ENCODE data around the gene ID2. TPM values are rescaled to one million over a fixed set of nuclear protein-coding genes. Genes with fewer than 3 reads are reported as not detected.

Gene ID2
- total RNA-seq, 1 donor from 2014 or later = 13.6 TPM

- no peak overlapping the region for H3K27ac ChIP-seq (ENCODE audit: low read depth, low read length)
- FAIRE-seq = no peak
- H3K4me1 Mint-ChIP-seq (ENCODE audit: low read depth, unreplicated experiment) = peaks cover 4% of the 10 kb centered on the region
- no peaks in the 10 kb centered on the region for H3K9me3 ChIP-seq (ENCODE audit: insufficient read depth, low read depth, low read length)
- no peak overlapping the region for H3K27ac Mint-ChIP-seq (ENCODE audit: unreplicated experiment)
- peaks cover 37% of the 10 kb centered on the region for H3K27me3 Mint-ChIP-seq (ENCODE audit: low read depth, unreplicated experiment)
- no peak overlapping the region for H2AFZ ChIP-seq (ENCODE audit: low read depth, low read length)
- TF ChIP-seq CTCF (IDR thresholded peaks at IDR 0.05; ENCODE audit: insufficient read depth, low read depth, low read length) (no peak), EZH2 (IDR thresholded peaks at IDR 0.05; ENCODE audit: insufficient read depth, low read length) (no peak)
- DNase-seq (ENCODE audit: low read depth) = no peak
- no peaks in the 10 kb centered on the region for H3K36me3 Mint-ChIP-seq (ENCODE audit: low read depth, unreplicated experiment)
- no peak overlapping the region for H3K4me3 Mint-ChIP-seq (ENCODE audit: unreplicated experiment)
- H3K9me3 Mint-ChIP-seq (ENCODE audit: unreplicated experiment) = no peaks in the 10 kb centered on the region
- no peaks in the 10 kb centered on the region for H3K79me2 ChIP-seq (ENCODE audit: insufficient read depth, low read length)
- H3K9ac ChIP-seq (ENCODE audit: low read length) = no peak overlapping the region
- H3K36me3 ChIP-seq (ENCODE audit: insufficient read depth, low read length) = no peaks in the 10 kb centered on the region
- no peaks in the 10 kb centered on the region for H4K20me1 ChIP-seq (ENCODE audit: insufficient read depth, low read length)
- no peaks in the 10 kb centered on the region for H3K4me1 ChIP-seq (ENCODE audit: insufficient read depth, low read length)
- no peak overlapping the region for H3K4me3 ChIP-seq (ENCODE audit: insufficient read depth, low read depth, low read length)
- no peak overlapping the region for H3K4me2 ChIP-seq (ENCODE audit: low read length)
- no peaks in the 10 kb centered on the region for H3K27me3 ChIP-seq (ENCODE audit: insufficient read depth, low read length)
Measured at GRCh38 chr2:8642366-8643068, 39.3 kb upstream of the ID2 start.

GRCh38 chr2:8643250-8643995 is 38.4 kb upstream of the ID2 start:
- H3K4me3 ChIP-seq (ENCODE audit: insufficient read depth, low read depth, low read length) = no peak overlapping the region
- no peak overlapping the region for H3K27ac ChIP-seq (ENCODE audit: low read depth, low read length)
- H3K9ac ChIP-seq (ENCODE audit: low read length) = no peak overlapping the region
- no peaks in the 10 kb centered on the region for H3K36me3 Mint-ChIP-seq (ENCODE audit: low read depth, unreplicated experiment)
- H2AFZ ChIP-seq (ENCODE audit: low read depth, low read length) = no peak overlapping the region
- peaks cover 4% of the 10 kb centered on the region for H3K9me3 ChIP-seq (ENCODE audit: insufficient read depth, low read depth, low read length)
- H3K4me1 ChIP-seq (ENCODE audit: insufficient read depth, low read length) = no peaks in the 10 kb centered on the region
- no peaks in the 10 kb centered on the region for H3K36me3 ChIP-seq (ENCODE audit: insufficient read depth, low read length)
- FAIRE-seq (no peak), DNase-seq (ENCODE audit: low read depth) (no peak)
- no peaks in the 10 kb centered on the region for H3K79me2 ChIP-seq (ENCODE audit: insufficient read depth, low read length)
- H3K4me1 Mint-ChIP-seq (ENCODE audit: low read depth, unreplicated experiment) = no peaks in the 10 kb centered on the region
- no peak overlapping the region for H3K27ac Mint-ChIP-seq (ENCODE audit: unreplicated experiment)
- H4K20me1 ChIP-seq (ENCODE audit: insufficient read depth, low read length) = no peaks in the 10 kb centered on the region
- no peaks in the 10 kb centered on the region for H3K9me3 Mint-ChIP-seq (ENCODE audit: unreplicated experiment)
- no peaks in the 10 kb centered on the region for H3K27me3 ChIP-seq (ENCODE audit: insufficient read depth, low read length)
- no peak overlapping the region for H3K4me2 ChIP-seq (ENCODE audit: low read length)
- peaks cover 30% of the 10 kb centered on the region for H3K27me3 Mint-ChIP-seq (ENCODE audit: low read depth, unreplicated experiment)
- no peak for TF ChIP-seq EZH2 (IDR thresholded peaks at IDR 0.05; ENCODE audit: insufficient read depth, low read length)
- no peak for TF ChIP-seq CTCF (IDR thresholded peaks at IDR 0.05; ENCODE audit: insufficient read depth, low read depth, low read length)
- H3K4me3 Mint-ChIP-seq (ENCODE audit: unreplicated experiment) = no peak overlapping the region

GRCh38 chr2:8643996-8644356 is 37.9 kb upstream of the ID2 start:
- H3K27me3 Mint-ChIP-seq (ENCODE audit: low read depth, unreplicated experiment) = peaks cover 25% of the 10 kb centered on the region
- TF ChIP-seq EZH2 (IDR thresholded peaks at IDR 0.05; ENCODE audit: insufficient read depth, low read length) (no peak), CTCF (IDR thresholded peaks at IDR 0.05; ENCODE audit: insufficient read depth, low read depth, low read length) (no peak)
- no peaks in the 10 kb centered on the region for H3K4me1 Mint-ChIP-seq (ENCODE audit: low read depth, unreplicated experiment)
- Histone ChIP-seq H3K4me2 (ENCODE audit: low read length) (no peak overlapping the region), H2AFZ (ENCODE audit: low read depth, low read length) (no peak overlapping the region), H3K4me1 (ENCODE audit: insufficient read depth, low read length) (no peaks in the 10 kb centered on the region), H3K9me3 (ENCODE audit: insufficient read depth, low read depth, low read length) (peaks cover 4% of the 10 kb centered on the region), H3K27ac (ENCODE audit: low read depth, low read length) (no peak overlapping the region), H3K4me3 (ENCODE audit: insufficient read depth, low read depth, low read length) (no peak overlapping the region), H3K27me3 (ENCODE audit: insufficient read depth, low read length) (no peaks in the 10 kb centered on the region), H4K20me1 (ENCODE audit: insufficient read depth, low read length) (no peaks in the 10 kb centered on the region), H3K36me3 (ENCODE audit: insufficient read depth, low read length) (no peaks in the 10 kb centered on the region), H3K79me2 (ENCODE audit: insufficient read depth, low read length) (no peaks in the 10 kb centered on the region), H3K9ac (ENCODE audit: low read length) (no peak overlapping the region)
- no peak for DNase-seq (ENCODE audit: low read depth)
- no peaks in the 10 kb centered on the region for H3K9me3 Mint-ChIP-seq (ENCODE audit: unreplicated experiment)
- H3K36me3 Mint-ChIP-seq (ENCODE audit: low read depth, unreplicated experiment) = no peaks in the 10 kb centered on the region
- H3K4me3 Mint-ChIP-seq (ENCODE audit: unreplicated experiment) = no peak overlapping the region
- no peak overlapping the region for H3K27ac Mint-ChIP-seq (ENCODE audit: unreplicated experiment)
- FAIRE-seq = no peak
